GM23248 (cell line): ENCODE measurements around the gene ZNF384. TPM values are rescaled to one million over a fixed set of nuclear protein-coding genes. Genes with fewer than 3 reads are reported as not detected.

Experiments
- DNase-seq: peaks from one replicate; pipeline ENCODE4 v3.0.0-alpha.2; 2015
- H2AFZ ChIP-seq: fragments of 200-600 bp; sonication (generic); 2 replicates; pipeline ENCODE4 v1.6.1; 2016; ENCODE audit warnings: antibody characterized with exemption
- H3F3A ChIP-seq: fragments of 200-600 bp; sonication (generic); 2 replicates; pipeline ENCODE4 v1.6.1; 2016; ENCODE audit warnings: mild to moderate bottlenecking, antibody characterized with exemption, mixed run types; ENCODE audit not compliant: insufficient read depth
- H3K27ac ChIP-seq: fragments of 200-600 bp; sonication (generic); 2 replicates; pipeline ENCODE4 v1.5.1; 2016; ENCODE audit warnings: mild to moderate bottlenecking
- H3K27me3 ChIP-seq: fragments of 200-600 bp; sonication (generic); replicated peaks from 2 replicates; pipeline ENCODE4 v1.6.1; 2016; ENCODE audit warnings: mild to moderate bottlenecking; ENCODE audit not compliant: insufficient read depth
- H3K36me3 ChIP-seq: fragments of 200-600 bp; sonication (generic); 2 replicates; pipeline ENCODE4 v1.6.1; 2016; ENCODE audit warnings: low read depth, mild to moderate bottlenecking
- H3K4me1 ChIP-seq: fragments of 200-600 bp; sonication (generic); 2 replicates; pipeline ENCODE4 v1.6.1; 2016; ENCODE audit warnings: mild to moderate bottlenecking; ENCODE audit not compliant: insufficient read depth
- H3K4me2 ChIP-seq: fragments of 200-600 bp; sonication (generic); one replicate; pipeline ENCODE4 v1.6.1; 2016; ENCODE audit warnings: mild to moderate bottlenecking; ENCODE audit not compliant: unreplicated experiment
- H3K4me3 ChIP-seq: fragments of 200-600 bp; sonication (generic); 2 replicates; pipeline ENCODE4 v1.5.1; 2016; ENCODE audit warnings: mild to moderate bottlenecking
- H3K79me2 ChIP-seq: fragments of 200-600 bp; sonication (generic); 2 replicates; pipeline ENCODE4 v1.6.1; 2016; ENCODE audit warnings: mild to moderate bottlenecking; ENCODE audit not compliant: insufficient read depth
- H3K9ac ChIP-seq: fragments of 200-600 bp; sonication (generic); 2 replicates; pipeline ENCODE4 v1.6.1; 2016; ENCODE audit warnings: mild to moderate bottlenecking
- H3K9me2 ChIP-seq: fragments of 200-600 bp; sonication (generic); 2 replicates; pipeline ENCODE4 v1.6.1; 2016; ENCODE audit warnings: mixed run types, mild to moderate bottlenecking, moderate library complexity; ENCODE audit not compliant: insufficient read depth
- H3K9me3 ChIP-seq: fragments of 200-600 bp; sonication (generic); one replicate; pipeline ENCODE4 v1.6.1; 2017; ENCODE audit warnings: low read depth
- H4K20me1 ChIP-seq: fragments of 200-600 bp; sonication (generic); 2 replicates; pipeline ENCODE4 v1.6.0; 2016; ENCODE audit not compliant: insufficient read depth
- EZH2 ChIP-seq: fragments of 200-600 bp; sonication (generic); IDR thresholded peaks from 2 replicates; pipeline ENCODE4 v1.6.1; 2018; ENCODE audit warnings: antibody characterized with exemption, mild to moderate bottlenecking; ENCODE audit not compliant: insufficient read depth, poor library complexity, severe bottlenecking
- EZH2phosphoT487 ChIP-seq: fragments of 200-600 bp; sonication (generic); IDR thresholded peaks from 2 replicates; pipeline ENCODE4 v1.6.1; 2018; ENCODE audit warnings: antibody characterized with exemption, moderate library complexity, mild to moderate bottlenecking, low read depth; ENCODE audit not compliant: insufficient read depth
- WGBS, 2 experiments: methylation state at CpG; one replicate each; pipeline ENCODE4 v1.1.6; 2015 to 2017; ENCODE audit warnings: low lambda C conversion rate in 2 of 2, low coverage in 1 of 2; ENCODE audit errors: missing lambda C conversion rate in 2 of 2; 5-methylcytosine and 5-hydroxymethylcytosine counted together
- in situ Hi-C: fragments of 300-500 bp; cut with MboI; formaldehyde crosslinking; loops from 2 replicates; pipeline ENCODE4 v1.15.0; 2020
- polyA plus RNA-seq: library from polyadenylated mRNA; unstranded; fragments of >200 nt; fragmentation: Nextera tagmentation; extraction: Ambion mirVana; gene quantifications from 2 replicates; pipeline ENCODE4 v1.2.1, GENCODE V29; 2016
- small RNA-seq: library from RNA; depleted of rRNA; stranded (forward); fragments of <200 nt; gene quantifications from one replicate; pipeline ENCODE3, GENCODE V24; 2014; ENCODE audit warnings: low read depth, low replicate concordance
- total RNA-seq: library from RNA; depleted of rRNA; stranded (reverse); fragments of >200 nt; shearing (Covaris generic); gene quantifications from 2 replicates; pipeline ENCODE4 v1.2.3, GENCODE V29; 2014; rRNA removed

The ZNF384 gene
- total and polyA plus RNA-seq, 2 experiments from 2014 or later = 26.0 to 26.2 TPM

DNA sequence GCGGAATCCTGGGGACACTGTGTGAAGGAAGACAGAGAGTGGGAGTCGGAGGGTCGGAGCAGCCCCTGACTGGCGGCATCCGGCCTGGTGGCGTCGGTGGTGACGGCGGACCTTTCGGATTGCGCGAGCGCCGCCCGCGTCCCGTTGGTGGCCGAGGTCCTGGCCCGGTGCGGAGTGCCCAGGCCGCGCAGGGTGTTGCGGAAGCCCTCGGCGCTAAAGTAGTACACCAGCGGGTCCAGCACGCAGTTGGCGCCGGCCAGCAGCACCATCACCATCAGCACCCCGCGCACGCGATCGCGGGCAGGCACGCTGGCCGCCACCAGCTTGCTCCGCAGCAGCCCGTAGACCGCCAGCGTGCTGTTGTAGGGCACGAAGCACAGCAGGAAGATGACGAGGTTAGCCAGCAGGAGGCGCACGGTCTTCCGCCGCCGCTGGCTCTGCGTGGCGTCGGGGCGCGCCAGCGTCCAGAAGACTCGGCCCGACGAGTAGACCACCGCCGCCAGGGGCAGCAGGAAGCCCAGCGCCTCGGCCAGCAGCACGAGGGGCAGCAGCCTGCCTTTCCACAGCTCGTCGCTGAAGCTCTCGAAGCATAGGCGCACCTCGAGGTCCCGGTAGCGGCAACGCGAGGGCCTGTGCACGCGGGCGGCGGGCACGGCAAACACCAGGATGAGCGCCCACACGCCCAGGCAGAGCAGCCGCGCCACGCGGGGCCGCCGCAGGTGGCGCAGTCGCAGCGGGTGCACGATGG, 68.9 kb downstream of the ZNF384 start:
- TF ChIP-seq EZH2phosphoT487 (no peak), EZH2 (no peak)
- no peaks in the 10 kb centered on the region for H3K4me1 ChIP-seq
- peak overlapping the region; percentile 61 for H3K4me3 ChIP-seq
- DNase-seq = peak; percentile 82
- H3K9me3 ChIP-seq = no peaks in the 10 kb centered on the region
- in situ Hi-C loops = no loop called here
- no peak overlapping the region for H3K9ac ChIP-seq
- no peaks in the 10 kb centered on the region for H3K9me2 ChIP-seq
- WGBS, 2 experiments = 14 to 27% methylated on average over 66 to 87 of the region's 88 CpGs
- no peaks in the 10 kb centered on the region for H3K36me3 ChIP-seq
- H3K27me3 ChIP-seq = no peaks in the 10 kb centered on the region
- H4K20me1 ChIP-seq = no peaks in the 10 kb centered on the region
- H3K27ac ChIP-seq = no peak overlapping the region
- H3K79me2 ChIP-seq = no peaks in the 10 kb centered on the region
- H2AFZ ChIP-seq = peak overlapping the region; percentile 91
- H3F3A ChIP-seq = peaks cover 5% of the 10 kb centered on the region; the same call in 1 of the 2 replicates
- H3K4me2 ChIP-seq = no peak overlapping the region

DNA sequence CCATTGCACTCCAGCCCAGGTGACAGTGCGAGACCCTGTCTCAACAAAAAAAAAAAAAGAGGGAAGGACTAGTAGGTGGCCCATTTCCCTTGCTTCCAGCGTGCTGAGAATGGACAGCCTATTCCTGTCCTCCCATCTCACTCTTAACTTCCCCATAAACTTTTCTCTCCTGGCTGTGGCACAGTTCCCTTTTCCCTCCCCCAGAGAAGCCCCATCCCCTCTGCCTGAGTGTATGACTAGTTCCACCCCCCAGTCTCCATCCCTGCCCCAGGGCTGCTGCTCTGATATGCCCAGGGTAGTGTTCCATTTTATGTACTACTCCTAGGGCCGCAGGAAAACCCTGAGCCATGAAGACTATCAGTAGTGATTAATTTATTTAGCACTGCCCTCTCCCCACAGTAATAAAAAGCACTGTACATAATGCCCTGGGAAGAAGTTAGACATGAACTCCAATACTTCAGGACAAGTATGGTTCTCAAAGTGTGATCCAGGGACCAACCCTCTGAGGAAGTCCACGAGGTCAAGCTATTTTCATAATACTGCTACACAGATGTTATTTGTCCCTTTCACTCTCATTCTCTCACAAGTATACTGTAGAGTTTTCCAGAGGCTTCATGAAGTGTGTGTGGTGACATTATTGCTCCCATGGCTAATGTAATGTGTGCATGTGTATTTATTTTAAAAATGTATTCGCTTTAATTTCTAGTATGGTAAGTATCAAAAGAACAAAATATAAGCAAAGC, 70.5 kb downstream of the ZNF384 start:
- Histone ChIP-seq H3K27me3 (no peaks in the 10 kb centered on the region), H3K9me3 (no peaks in the 10 kb centered on the region), H3K4me3 (no peak overlapping the region), H3K9ac (no peak overlapping the region), H3K9me2 (no peaks in the 10 kb centered on the region), H4K20me1 (no peaks in the 10 kb centered on the region), H3K27ac (no peak overlapping the region), H3K4me1 (no peaks in the 10 kb centered on the region), H3K4me2 (no peak overlapping the region), H3K36me3 (no peaks in the 10 kb centered on the region), H3K79me2 (no peaks in the 10 kb centered on the region), H3F3A (peaks cover 15% of the 10 kb centered on the region), H2AFZ (no peak overlapping the region)
- 77 to 78% methylated on average over 5 of the region's 5 CpGs for WGBS, 2 experiments
- in situ Hi-C loops = no loop called here
- DNase-seq = no peak
- TF ChIP-seq EZH2phosphoT487 (no peak), EZH2 (no peak)

Small RNA genes lying within 50 kb of the gene (small RNA-seq; reads per million reads assigned to genes)
- gene RNU6-781P = not detected

Other genes starting within 250 kb of the ZNF384 start
- not detected in 2 replicates for gene CD27, start 244.4 kb downstream of the ZNF384 start, total RNA-seq
- 0.28 and 0.32 TPM in 2 replicates for gene CD27, start 244.4 kb downstream of the ZNF384 start, polyA plus RNA-seq
- 7.8 and 8.1 TPM in 2 replicates for gene TAPBPL, start 237.3 kb downstream of the ZNF384 start, total RNA-seq
- gene TAPBPL, start 237.3 kb downstream of the ZNF384 start, polyA plus RNA-seq = 9.2 and 9.4 TPM in 2 replicates
- 5.0 and 17.3 TPM in 2 replicates for gene VAMP1, start 218.7 kb downstream of the ZNF384 start, total RNA-seq
- gene VAMP1, start 218.7 kb downstream of the ZNF384 start, polyA plus RNA-seq = 7.8 and 9.8 TPM in 2 replicates
- 29.8 and 68.3 TPM in 2 replicates for gene MRPL51, start 196.1 kb downstream of the ZNF384 start, total RNA-seq
- gene MRPL51, start 196.1 kb downstream of the ZNF384 start, polyA plus RNA-seq = 286 and 301 TPM in 2 replicates
- 26.3 and 46.8 TPM in 2 replicates for gene NCAPD2, start 195.3 kb downstream of the ZNF384 start, total RNA-seq
- 15.5 and 17.6 TPM in 2 replicates for gene NCAPD2, start 195.3 kb downstream of the ZNF384 start, polyA plus RNA-seq
- gene GAPDH, start 154.9 kb downstream of the ZNF384 start, total RNA-seq = 6,196 and 7,726 TPM in 2 replicates
- 7,868 and 8,138 TPM in 2 replicates for gene GAPDH, start 154.9 kb downstream of the ZNF384 start, polyA plus RNA-seq
- gene IFFO1, start 133.3 kb downstream of the ZNF384 start, total RNA-seq = 18.0 and 19.7 TPM in 2 replicates
- 14.5 and 19.2 TPM in 2 replicates for gene IFFO1, start 133.3 kb downstream of the ZNF384 start, polyA plus RNA-seq
- 44.3 TPM in 2 replicates for gene NOP2, start 121.1 kb downstream of the ZNF384 start, total RNA-seq
- 27.0 and 31.8 TPM in 2 replicates for gene NOP2, start 121.1 kb downstream of the ZNF384 start, polyA plus RNA-seq
- gene CHD4, start 82.0 kb downstream of the ZNF384 start, total RNA-seq = 148 and 171 TPM in 2 replicates
- gene CHD4, start 82.0 kb downstream of the ZNF384 start, polyA plus RNA-seq = 61.5 and 72.1 TPM in 2 replicates
- gene LPAR5, start 53.4 kb downstream of the ZNF384 start, total RNA-seq = not detected in 2 replicates
- gene LPAR5, start 53.4 kb downstream of the ZNF384 start, polyA plus RNA-seq = not detected in 2 replicates
- not detected in 2 replicates for gene ACRBP, start 41.9 kb downstream of the ZNF384 start, total RNA-seq
- gene ACRBP, start 41.9 kb downstream of the ZNF384 start, polyA plus RNA-seq = not detected in 2 replicates
- gene ING4, start 26.3 kb downstream of the ZNF384 start, total RNA-seq = 31.7 and 39.1 TPM in 2 replicates
- 43.5 and 46.0 TPM in 2 replicates for gene ING4, start 26.3 kb downstream of the ZNF384 start, polyA plus RNA-seq
- gene PIANP, start 11.4 kb upstream of the ZNF384 start, total RNA-seq = 0.11 TPM in 1 of 2 replicates, not detected in the other
- 0.60 and 0.75 TPM in 2 replicates for gene PIANP, start 11.4 kb upstream of the ZNF384 start, polyA plus RNA-seq
- gene COPS7A, start 34.7 kb upstream of the ZNF384 start, total RNA-seq = 94.5 and 123 TPM in 2 replicates
- gene COPS7A, start 34.7 kb upstream of the ZNF384 start, polyA plus RNA-seq = 133 and 135 TPM in 2 replicates
- 252 and 313 TPM in 2 replicates for gene MLF2, start 63.8 kb upstream of the ZNF384 start, total RNA-seq
- 386 and 389 TPM in 2 replicates for gene MLF2, start 63.8 kb upstream of the ZNF384 start, polyA plus RNA-seq
- gene PTMS, start 77.0 kb upstream of the ZNF384 start, total RNA-seq = 109 and 130 TPM in 2 replicates
- gene PTMS, start 77.0 kb upstream of the ZNF384 start, polyA plus RNA-seq = 238 and 250 TPM in 2 replicates
- gene LAG3, start 83.1 kb upstream of the ZNF384 start, total RNA-seq = not detected in 2 replicates
- 0.29 TPM in 1 of 2 replicates, not detected in the other for gene LAG3, start 83.1 kb upstream of the ZNF384 start, polyA plus RNA-seq
- not detected in 2 replicates for gene CD4, start 100.2 kb upstream of the ZNF384 start, total RNA-seq
- not detected in 2 replicates for gene CD4, start 100.2 kb upstream of the ZNF384 start, polyA plus RNA-seq
- gene GPR162, start 132.4 kb upstream of the ZNF384 start, total RNA-seq = 0.51 and 2.8 TPM in 2 replicates
- 0.14 and 0.21 TPM in 2 replicates for gene GPR162, start 132.4 kb upstream of the ZNF384 start, polyA plus RNA-seq
- gene P3H3, start 139.0 kb upstream of the ZNF384 start, total RNA-seq = 32.5 and 43.0 TPM in 2 replicates
- gene P3H3, start 139.0 kb upstream of the ZNF384 start, polyA plus RNA-seq = 37.6 and 39.1 TPM in 2 replicates
- 1.0 and 3.2 TPM in 2 replicates for gene GNB3, start 151.6 kb upstream of the ZNF384 start, total RNA-seq
- gene GNB3, start 151.6 kb upstream of the ZNF384 start, polyA plus RNA-seq = 1.5 and 2.2 TPM in 2 replicates
- 19.6 and 23.9 TPM in 2 replicates for gene CDCA3, start 161.9 kb upstream of the ZNF384 start, total RNA-seq
- gene CDCA3, start 161.9 kb upstream of the ZNF384 start, polyA plus RNA-seq = 30.2 and 31.4 TPM in 2 replicates
- gene USP5, start 162.8 kb upstream of the ZNF384 start, total RNA-seq = 96.2 and 97.5 TPM in 2 replicates
- 73.2 and 77.9 TPM in 2 replicates for gene USP5, start 162.8 kb upstream of the ZNF384 start, polyA plus RNA-seq
- gene TPI1, start 178.2 kb upstream of the ZNF384 start, total RNA-seq = 1,720 and 1,799 TPM in 2 replicates
- 1,936 and 1,978 TPM in 2 replicates for gene TPI1, start 178.2 kb upstream of the ZNF384 start, polyA plus RNA-seq
- 4.4 and 4.6 TPM in 2 replicates for gene SPSB2, start 183.9 kb upstream of the ZNF384 start, total RNA-seq
- gene SPSB2, start 183.9 kb upstream of the ZNF384 start, polyA plus RNA-seq = 4.1 and 4.8 TPM in 2 replicates
- 4.3 and 4.6 TPM in 2 replicates for gene LRRC23, start 215.4 kb upstream of the ZNF384 start, total RNA-seq
- gene LRRC23, start 215.4 kb upstream of the ZNF384 start, polyA plus RNA-seq = 4.5 and 6.2 TPM in 2 replicates
- 10.1 and 16.3 TPM in 2 replicates for gene ENO2, start 225.2 kb upstream of the ZNF384 start, total RNA-seq
- gene ENO2, start 225.2 kb upstream of the ZNF384 start, polyA plus RNA-seq = 32.8 and 34.2 TPM in 2 replicates
- gene ATN1, start 238.6 kb upstream of the ZNF384 start, total RNA-seq = 6.5 and 8.7 TPM in 2 replicates
- gene ATN1, start 238.6 kb upstream of the ZNF384 start, polyA plus RNA-seq = 13.3 and 14.7 TPM in 2 replicates